Vagina (tissue), 2 donors: ENCODE results near the gene DNMT3A. TPM values are rescaled to one million over a fixed set of nuclear protein-coding genes. Genes with fewer than 3 reads are reported as not detected.
A peak's percentile ranks its signal among the peaks of the same experiment; 100 is the strongest.

Source experiments
- DNase-seq, 2 donors: peaks; one replicate each; pipeline ENCODE4 v3.0.0-alpha.2; 2017; ENCODE audit errors: extremely low spot score in 2 of 2
- H3K27ac ChIP-seq: fragments of 200-600 bp; sonication (generic); one replicate; pipeline ENCODE4 v1.5.1; 2019
- H3K27me3 ChIP-seq: fragments of 200-600 bp; sonication (generic); one replicate; pipeline ENCODE4 v1.5.1; 2019
- H3K36me3 ChIP-seq, 2 donors: fragments of 200-600 bp; sonication (generic); one replicate each; pipeline ENCODE4 v1.5.1; 2017 to 2019
- H3K4me1 ChIP-seq: fragments of 200-600 bp; sonication (generic); one replicate; pipeline ENCODE4 v1.5.1; 2019
- H3K4me3 ChIP-seq, 2 donors: fragments of 200-600 bp; sonication (generic); 1 replicate in 1 of 2; 2 replicates in 1 of 2; pipeline ENCODE4 v1.5.1; 2016 to 2019
- H3K9me3 ChIP-seq: fragments of 200-600 bp; sonication (generic); one replicate; pipeline ENCODE4 v1.5.1; 2019
- CTCF ChIP-seq, 3 experiments: fragments of 450-650 bp in 2 of 3; fragments of 200-600 bp in 1 of 3; sonication (generic) in 1 of 3; IDR thresholded peaks; one replicate each; pipeline ENCODE4 v1.5.1; 2017 to 2019; ENCODE audit warnings: antibody characterized with exemption in 3 of 3, mild to moderate bottlenecking in 2 of 3, moderate library complexity in 2 of 3
- POLR2A ChIP-seq, 2 donors: fragments of 450-650 bp; IDR thresholded peaks; one replicate each; pipeline ENCODE4 v1.6.1; 2017; ENCODE audit warnings: antibody characterized with exemption in 2 of 2, mild to moderate bottlenecking in 2 of 2, moderate library complexity in 2 of 2
- POLR2AphosphoS5 ChIP-seq, 2 donors: sonication (generic); formaldehyde crosslinking; IDR thresholded peaks; one replicate each; pipeline ENCODE4 v1.9.0; 2017; ENCODE audit warnings: antibody characterized with exemption in 2 of 2, mild to moderate bottlenecking in 2 of 2, low read depth in 1 of 2; ENCODE audit not compliant: insufficient read depth in 1 of 2
- intact Hi-C: fragments of 100-400 bp; cut with DNase I; formaldehyde crosslinking; loops from one replicate; pipeline ENCODE4 v1.15.1; 2023
- total RNA-seq: library from RNA; depleted of rRNA; stranded (reverse); fragments of >200 nt; gene quantifications from one replicate; pipeline ENCODE4 v1.2.3, GENCODE V29; 2016

DNMT3A gene
- total RNA-seq, 1 donor from 2014 or later: 28.0 TPM

DNA sequence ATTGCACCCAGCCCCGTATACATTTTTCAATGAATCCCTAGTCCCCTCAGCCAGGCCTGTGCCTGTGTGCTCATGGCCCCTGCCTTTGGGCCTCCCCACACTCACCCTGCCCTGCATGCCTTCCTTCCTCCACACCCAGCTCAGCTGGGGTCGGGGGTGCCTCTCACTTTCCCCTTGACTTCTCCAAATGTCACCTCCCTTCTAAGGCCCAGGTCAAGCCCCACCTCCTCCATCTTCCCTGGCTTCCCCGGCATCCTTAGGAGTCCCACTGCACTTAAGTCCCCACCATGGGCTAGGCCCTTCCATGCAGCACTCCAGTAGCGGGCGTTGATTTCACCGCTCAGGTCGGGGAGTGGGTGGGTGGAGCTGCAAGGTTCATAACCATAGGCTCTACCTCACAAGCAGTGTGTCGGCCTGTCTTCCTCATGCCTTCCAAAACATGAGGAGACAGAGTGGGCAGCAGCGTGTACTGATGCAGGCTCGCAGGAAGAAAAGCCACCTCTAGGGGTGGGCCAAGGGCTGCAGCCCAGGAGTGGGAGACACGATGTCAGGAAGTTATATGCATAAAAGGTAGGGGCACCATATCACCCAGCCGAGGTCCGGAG, 47.7 kb downstream of the DNMT3A start:
- TF ChIP-seq POLR2AphosphoS5 (IDR thresholded peaks at IDR 0.05; ENCODE audit: insufficient read depth in 1 of 2, low read depth in 1 of 2) (no peak), CTCF (IDR thresholded peaks at IDR 0.05) (no peak), POLR2A (IDR thresholded peaks at IDR 0.05) (no peak)
- Histone ChIP-seq H3K36me3 (no peaks in the 10 kb centered on the region), H3K9me3 (no peaks in the 10 kb centered on the region), H3K4me1 (peaks cover 38% of the 10 kb centered on the region), H3K4me3 (no peak overlapping the region), H3K27me3 (no peaks in the 10 kb centered on the region), H3K27ac (peak overlapping the region; percentile 85)
- no peak for DNase-seq
- intact Hi-C loops: no loop called here

DNA sequence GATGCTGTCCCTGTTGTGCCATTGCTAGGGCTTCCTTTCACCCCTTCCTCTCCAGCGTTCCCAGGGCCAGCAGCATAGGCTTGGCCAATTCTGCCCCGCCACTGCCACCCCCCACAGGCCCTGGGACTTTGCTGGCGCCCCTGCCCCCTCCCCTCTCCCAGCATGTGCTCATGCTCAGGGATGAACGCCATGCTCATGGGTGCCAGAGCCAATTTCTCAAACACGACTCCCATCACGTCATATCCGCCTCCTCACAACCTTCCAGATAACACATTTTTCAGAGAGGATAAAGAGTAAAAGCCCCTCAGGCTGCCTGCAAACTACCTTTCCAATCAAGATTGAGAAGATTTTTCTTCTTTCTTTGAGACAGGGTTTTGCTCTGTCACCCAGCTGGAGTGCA, 48.6 kb downstream of the DNMT3A start:
- no peak for TF ChIP-seq POLR2AphosphoS5 (IDR thresholded peaks at IDR 0.05; ENCODE audit: insufficient read depth in 1 of 2, low read depth in 1 of 2)
- TF ChIP-seq POLR2A (IDR thresholded peaks at IDR 0.05): no peak
- TF ChIP-seq CTCF (IDR thresholded peaks at IDR 0.05): no peak
- H3K27me3 ChIP-seq: no peaks in the 10 kb centered on the region
- H3K4me3 ChIP-seq: no peak overlapping the region
- DNase-seq: no peak
- no peak overlapping the region for H3K27ac ChIP-seq
- H3K36me3 ChIP-seq: no peaks in the 10 kb centered on the region
- intact Hi-C loops: no loop called here
- H3K9me3 ChIP-seq: no peaks in the 10 kb centered on the region
- H3K4me1 ChIP-seq: peaks cover 38% of the 10 kb centered on the region

GRCh38 chr2:25292408-25292807, 49.3 kb downstream of the DNMT3A start:
- no peaks in the 10 kb centered on the region for H3K27me3 ChIP-seq

GRCh38 chr2:25290811-25291495, 50.8 kb downstream of the DNMT3A start:
- no peaks in the 10 kb centered on the region for H3K9me3 ChIP-seq
- intact Hi-C loops: no loop called here

More at GRCh38 chr2:25292408-25292807, 49.3 kb downstream of the DNMT3A start:
- H3K36me3 ChIP-seq: no peaks in the 10 kb centered on the region
- H3K4me3 ChIP-seq: no peak overlapping the region
- TF ChIP-seq POLR2A (IDR thresholded peaks at IDR 0.05): no peak
- no peak for TF ChIP-seq CTCF (IDR thresholded peaks at IDR 0.05)
- TF ChIP-seq POLR2AphosphoS5 (IDR thresholded peaks at IDR 0.05; ENCODE audit: insufficient read depth in 1 of 2, low read depth in 1 of 2): no peak
- peaks cover 38% of the 10 kb centered on the region for H3K4me1 ChIP-seq
- no peak for DNase-seq
- intact Hi-C loops: no loop called here
- no peaks in the 10 kb centered on the region for H3K9me3 ChIP-seq
- no peak overlapping the region for H3K27ac ChIP-seq

More at GRCh38 chr2:25290811-25291495, 50.8 kb downstream of the DNMT3A start:
- Histone ChIP-seq H3K27me3 (no peaks in the 10 kb centered on the region), H3K4me3 (no peak overlapping the region), H3K36me3 (no peaks in the 10 kb centered on the region), H3K27ac (peak overlapping the region; percentile 36), H3K4me1 (peaks cover 37% of the 10 kb centered on the region)
- TF ChIP-seq CTCF (IDR thresholded peaks at IDR 0.05) (no peak), POLR2A (IDR thresholded peaks at IDR 0.05) (no peak), POLR2AphosphoS5 (IDR thresholded peaks at IDR 0.05; ENCODE audit: insufficient read depth in 1 of 2, low read depth in 1 of 2) (no peak)
- DNase-seq: no peak
